ENCODE data around the gene SUN2.

GRCh38 chr22:38768036-38768435 is 12.2 kb upstream of the SUN2 start:
- TF ChIP-seq EZH2 (IDR thresholded peaks at IDR 0.05; ENCODE audit: low read length, unreplicated experiment), result no peak
- TF ChIP-seq CTCF (conservative IDR thresholded peaks at IDR 0.05; ENCODE audit: low read depth, low read length), result no peak
- TF ChIP-seq EZH2phosphoT487 (IDR thresholded peaks at IDR 0.05; ENCODE audit: borderline replicate concordance, low read length), result no peak

All from PC-3 (cell line).